NCI-H1092 treated with DMSO at 0.1 percent for 48 hours (cell line): ENCODE measurements around the gene NUP210L.

Experiments
- DNase-seq: peaks from one replicate; lab custom pipeline; 2025; lab: John Stamatoyannopoulos, UW

NUP210L gene

DNA sequence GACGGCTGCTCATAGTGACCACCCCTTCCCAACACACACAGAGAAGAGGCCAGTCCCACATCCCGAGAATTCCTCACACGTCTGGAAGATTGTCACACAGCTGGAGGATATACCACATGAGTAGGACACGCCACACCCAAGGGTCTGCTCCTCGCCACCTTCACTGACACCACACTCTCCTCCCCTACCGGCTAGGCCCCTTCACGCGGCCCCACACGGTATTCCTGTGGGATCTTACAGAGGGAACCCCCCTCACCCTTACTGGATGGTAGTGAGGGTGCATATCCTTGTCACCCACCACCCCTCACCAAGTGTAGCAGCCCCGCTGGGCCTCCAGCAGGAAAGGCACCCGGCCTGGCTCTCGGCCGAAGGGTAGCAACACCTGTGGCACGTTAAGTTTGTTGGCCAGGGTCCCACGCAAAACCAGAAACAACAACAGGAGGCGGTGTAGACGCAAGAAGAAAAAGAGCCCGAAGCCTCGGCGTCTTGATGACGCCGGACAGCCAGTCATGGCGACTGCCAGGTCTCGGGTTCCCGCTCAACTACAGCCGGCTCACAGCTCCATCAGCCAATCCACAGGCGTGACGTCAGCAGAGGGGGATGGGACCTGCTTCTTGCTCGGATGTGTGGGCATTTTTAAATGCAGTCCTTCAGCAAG, at the start of gene NUP210L:
Gene NUP210L, minus strand, starts transcription at position 540 of the 658 bp plus-strand sequence.
- DNase-seq = no peak

DNA sequence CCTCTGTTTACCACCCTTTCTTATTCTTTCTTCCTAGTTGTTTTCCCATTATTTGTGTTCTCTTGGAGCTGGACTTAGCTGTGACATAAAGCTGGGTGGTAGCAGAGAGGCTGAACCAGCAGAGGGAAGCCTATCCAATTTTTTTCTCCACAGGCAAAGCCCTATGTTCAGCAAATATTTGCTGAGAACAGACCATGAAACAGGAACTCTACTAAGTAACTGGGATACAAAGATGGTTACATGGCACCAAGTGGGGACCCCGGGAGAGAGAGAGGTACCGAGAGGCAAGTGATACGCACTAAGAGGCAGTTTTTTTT, 44.6 kb upstream of the NUP210L start:
- DNase-seq = no peak

DNA sequence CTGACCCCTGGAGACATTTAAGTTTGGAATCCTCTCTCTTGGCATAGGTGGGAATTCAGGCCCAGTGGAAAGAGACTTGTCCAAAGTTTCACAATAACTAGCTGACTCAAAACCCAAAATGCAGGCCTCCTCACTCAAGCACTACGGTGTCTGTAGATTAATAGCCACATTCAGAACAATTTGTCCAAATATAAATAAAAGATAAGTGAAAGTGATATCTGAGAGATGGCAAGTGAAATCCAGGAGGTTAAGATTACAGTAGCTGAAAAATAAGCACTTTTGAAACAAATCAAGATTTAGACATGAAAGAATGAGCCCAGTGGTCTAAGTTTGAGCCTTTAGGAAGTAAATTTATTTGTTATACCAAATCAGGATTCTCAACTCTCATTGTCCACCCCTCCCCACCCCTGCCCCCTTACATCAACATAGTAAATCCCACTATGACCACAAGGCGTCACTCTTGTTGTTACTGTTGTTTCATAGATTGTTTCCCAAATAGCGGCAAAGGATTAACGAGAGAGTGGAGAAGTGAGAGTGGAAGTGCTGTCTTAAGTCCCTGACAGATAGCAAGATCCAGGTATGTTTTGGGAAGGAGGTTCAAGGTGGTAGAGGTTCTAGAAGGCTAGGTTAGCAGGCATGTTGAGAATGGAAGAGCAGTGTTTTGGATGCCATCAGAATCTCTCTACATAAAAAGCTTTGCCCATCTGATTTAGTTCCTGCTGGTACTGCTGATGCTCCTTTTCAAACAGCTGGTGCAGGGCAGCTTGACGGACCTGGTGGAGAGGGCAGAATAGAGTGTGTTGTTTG, 44.1 kb upstream of the NUP210L start:
- peak; percentile 62 for DNase-seq

DNA sequence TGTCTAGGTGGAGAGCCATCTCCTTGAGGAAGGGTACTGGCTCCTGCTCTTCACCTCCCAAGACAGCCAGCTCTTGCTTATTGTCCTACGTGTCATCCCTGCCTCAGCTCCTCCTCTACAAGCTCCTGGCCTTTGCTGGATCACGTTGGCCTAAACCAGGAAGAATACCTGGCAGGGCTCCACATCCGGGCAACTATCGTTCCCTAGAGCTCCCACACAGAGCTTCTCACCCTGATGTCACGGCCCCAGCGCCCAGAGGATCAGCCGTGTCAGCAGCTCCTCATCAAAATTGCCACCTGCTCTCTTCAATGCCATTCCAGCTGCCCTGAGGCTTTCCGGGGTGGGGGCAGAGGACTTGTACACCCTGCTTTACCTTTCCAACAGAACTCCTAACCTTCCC, 38.9 kb upstream of the NUP210L start:
- DNase-seq = peak; percentile 26

DNA sequence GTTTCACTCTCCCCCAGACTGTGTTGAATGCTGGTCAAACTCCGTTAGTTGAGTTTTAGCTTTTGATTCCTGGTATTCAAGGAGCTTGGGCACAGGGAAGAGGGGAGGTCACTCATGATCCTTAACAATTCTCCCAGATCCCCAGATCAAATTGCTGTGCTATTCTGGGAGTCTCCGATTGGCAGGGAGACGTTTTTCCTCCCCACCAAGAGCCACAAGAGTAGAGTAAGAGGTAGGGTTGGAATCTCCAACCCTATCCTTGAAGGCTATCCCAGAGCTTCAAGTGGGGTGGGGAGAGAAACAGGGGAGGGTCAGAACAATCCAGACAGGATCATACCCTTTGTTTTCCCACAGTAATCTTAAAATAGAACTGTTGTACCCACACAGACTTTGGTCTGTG, 37.6 kb upstream of the NUP210L start:
- no peak for DNase-seq

DNA sequence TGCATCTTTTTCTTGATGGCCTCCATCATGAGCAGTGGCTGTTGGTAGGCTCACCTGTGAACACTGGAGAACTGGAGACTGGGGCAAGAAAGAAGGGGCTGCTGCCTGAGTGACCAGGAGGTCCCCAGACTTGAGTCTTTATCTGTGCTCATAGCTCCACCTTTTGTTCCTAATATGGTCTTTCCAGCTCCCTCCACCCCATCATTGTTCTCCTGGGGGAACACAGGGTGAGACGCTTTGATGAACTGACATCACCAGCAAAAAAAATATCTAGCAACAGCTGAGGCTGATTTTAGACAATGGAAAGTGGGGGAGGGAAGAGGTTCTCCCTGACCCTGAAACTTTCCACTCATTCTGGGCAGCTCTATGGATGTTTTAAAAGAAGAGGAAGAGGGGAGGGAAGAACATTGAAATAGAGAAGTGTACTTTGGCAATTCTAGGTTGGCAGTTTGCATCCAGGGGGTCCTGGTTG, 37.2 kb upstream of the NUP210L start, which contains the start of gene TPM3:
Gene TPM3, minus strand, starts transcription at position 111 of the 472 bp plus-strand sequence. Its CDS starts 82 bp downstream, at position 29.
- DNase-seq = no peak

DNA sequence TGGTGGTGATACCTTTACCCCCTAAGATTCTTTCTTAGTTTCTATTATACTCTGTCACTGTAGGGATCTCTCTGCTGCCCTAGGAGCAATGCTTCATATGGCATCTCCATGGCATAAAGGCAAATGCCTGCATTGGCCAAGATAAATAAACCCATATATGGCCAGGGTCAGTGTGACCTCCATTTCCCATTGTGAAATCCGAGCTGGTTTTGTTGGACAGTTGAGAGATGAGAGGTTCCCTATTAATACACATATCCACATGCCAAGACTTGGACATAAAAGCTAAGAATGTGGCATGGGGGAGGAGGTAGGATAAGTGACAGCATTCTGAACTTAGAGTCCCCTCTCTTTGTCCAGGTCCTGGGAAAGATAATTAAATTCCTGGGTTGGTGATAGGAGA, 35.7 kb upstream of the NUP210L start:
- DNase-seq = no peak

DNA sequence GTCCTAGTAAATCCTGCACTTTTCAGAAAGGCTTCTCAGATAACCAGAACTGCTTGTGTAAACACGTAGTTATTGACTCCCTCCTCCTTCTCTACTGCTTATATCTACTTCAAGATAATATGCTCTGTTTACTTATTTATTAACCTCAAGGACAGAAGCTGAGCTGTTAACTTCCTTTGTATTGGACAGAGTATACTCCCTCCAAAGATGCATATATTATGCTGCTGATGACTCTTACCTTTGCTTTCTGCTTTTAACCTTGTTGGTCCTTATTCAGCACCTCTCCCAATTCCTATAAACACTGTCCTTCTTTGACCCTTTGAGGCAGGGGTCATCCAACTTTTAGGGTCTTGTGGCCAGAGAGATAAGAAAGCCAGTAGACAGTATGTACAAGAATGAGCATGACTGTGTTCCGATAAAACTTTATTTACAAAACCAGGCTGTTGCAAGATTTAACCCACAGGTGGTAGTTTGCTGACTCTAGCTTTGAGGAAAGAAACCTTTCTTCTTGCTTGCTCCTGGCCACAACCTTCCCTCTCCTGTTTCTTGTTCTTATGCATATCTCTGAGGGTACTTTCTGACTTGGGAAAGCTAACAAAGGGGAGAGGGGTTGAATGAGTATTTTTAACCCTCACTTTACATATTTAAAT, 32.1 kb upstream of the NUP210L start:
- peak; percentile 10 for DNase-seq

DNA sequence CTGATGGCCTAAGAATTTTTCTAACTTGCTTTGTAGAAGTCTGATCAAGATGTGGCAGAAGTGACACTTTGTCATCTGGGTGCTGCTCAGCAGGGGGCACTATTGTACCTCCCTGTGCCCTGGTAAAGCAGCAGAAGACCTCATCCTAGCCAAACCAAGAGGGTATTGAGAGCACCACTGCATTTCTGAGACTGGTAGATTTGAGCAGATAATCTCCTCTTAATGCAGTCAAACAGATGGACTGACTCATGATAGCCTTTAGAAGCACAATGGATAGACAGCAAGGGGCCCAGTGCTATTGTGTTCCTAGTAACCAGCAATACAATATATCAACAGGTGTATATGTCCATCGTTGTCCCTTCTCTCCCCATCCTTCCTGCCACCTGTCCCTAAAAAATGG, 31.3 kb upstream of the NUP210L start:
- peak; percentile 75 for DNase-seq

DNA sequence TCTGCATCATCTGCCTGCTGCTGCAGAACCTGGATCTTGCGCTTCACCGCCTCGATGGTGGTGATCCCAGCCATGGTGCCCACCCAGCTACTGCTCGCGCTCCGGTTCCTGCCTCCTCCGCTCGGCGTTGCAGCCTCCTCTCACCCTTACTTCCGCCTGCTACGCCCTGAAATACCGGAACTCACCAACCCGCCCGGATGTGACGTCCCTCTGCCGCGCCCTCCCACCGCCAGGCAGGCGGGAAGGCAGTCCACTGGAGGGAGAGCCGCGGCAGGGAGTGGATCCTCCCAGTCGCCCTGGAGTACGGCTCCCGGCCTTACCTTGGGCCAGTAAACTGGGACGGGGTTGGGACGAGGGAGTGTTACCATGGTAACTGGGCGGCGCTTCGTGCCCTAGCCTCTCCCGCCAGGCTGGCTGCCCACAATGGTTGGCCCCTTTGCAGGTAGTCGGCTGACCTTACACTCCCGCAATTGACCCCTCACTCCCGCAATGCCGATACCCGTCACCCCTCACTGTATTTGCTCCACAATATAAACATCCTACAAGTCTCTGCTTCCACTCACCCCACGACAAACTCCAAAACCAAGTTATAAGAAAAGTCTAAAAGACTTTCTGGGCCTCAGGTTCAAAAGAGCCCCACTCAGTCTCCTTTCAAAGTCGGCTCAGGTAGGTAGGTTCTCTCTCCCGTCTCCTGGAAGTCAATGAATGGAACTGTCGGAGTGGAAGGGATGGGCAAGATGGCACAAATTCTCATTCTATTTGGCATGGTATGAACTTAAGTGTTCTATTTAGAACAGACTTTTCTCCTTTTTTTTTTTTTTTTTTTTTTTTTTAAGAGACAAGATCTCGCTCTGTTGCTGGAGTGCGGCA, 28.4 kb upstream of the NUP210L start:
- peak; percentile 99 for DNase-seq

DNA sequence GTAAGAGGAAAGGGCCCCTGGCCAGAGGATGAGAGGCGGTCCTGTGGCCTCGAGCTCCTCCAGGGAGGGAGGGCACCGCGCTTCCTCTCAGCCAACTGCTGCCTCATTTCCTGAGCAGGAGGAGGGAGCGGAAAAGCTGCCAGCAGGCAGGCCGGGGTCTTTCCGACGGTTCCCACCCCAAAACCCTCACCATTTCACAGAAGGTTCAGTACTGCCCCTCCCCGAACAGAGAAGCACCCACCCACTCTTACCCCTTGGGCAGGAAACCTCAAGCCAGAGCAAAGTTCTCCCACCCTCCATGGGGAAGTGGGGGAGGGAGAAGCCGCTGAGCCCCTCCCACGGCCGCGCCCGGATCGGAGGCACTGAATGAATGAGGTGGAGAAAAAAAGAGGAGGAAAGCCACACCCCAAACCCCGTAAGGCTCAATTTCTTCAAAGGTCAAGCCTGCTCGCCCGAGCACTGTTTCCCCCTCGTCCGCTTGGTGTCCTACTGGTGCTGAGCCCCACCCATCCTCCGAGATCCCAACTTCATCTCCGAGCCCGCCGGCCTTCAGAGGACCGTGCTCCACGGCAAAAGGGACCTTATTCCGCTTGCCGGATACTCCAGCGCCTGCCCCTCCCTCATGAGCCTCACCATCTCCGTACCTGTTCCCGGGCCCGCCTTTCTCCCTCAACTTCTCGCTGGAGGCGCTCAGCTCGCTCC, 27.6 kb upstream of the NUP210L start:
- peak; percentile 35 for DNase-seq

DNA sequence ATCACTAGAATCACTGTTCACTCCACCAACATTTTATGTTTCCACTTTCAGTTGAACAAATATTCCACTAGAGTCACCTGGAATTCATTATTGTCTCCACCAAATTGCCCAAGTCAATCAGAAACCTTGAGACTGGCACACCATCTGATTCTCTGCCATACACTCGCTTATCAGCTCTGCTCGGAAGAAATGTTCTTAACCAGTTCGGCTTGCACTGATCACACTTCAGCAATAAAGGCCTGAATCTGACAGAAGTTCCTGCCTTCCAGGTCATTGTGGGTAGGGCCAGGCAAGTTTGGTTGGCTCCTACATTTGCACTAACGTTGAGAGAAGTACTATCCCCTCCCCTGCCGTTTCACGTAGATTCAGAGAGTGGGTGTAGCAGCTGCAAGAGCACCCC, 27.1 kb upstream of the NUP210L start:
- no peak for DNase-seq

DNA sequence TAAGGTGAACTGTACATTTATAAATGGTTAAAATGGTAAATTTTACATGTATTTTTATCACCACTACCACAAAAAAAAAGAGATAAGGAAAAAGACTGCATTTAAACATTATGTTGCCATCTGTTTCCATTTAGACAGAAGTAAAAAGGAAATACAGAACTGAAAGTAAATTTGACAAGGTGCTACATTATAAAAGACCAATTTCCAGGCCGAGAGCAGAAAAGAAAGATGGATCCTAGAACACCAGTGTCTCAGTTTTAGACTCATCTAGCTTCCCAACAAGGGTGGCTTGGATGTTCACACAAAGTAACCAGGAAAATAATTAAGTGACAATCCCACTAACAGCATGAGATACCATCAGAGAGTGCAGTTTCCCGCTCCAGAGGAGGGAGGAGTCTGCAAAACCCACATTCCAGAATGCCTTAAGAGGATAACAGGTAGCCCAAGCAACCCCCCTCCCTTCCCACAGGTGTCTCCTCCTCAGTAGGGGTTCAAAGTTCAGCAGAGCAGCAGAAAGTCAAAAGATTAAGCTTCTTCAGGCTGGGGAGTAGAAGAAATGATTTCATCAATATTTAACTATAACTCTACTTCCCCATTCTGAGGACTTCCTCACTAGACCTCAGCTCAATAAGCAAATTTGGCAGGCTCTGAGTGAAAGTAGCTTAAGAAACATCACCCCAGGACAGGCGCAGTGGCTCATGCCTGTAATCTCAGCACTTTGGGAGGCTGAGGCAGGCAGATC, 25.2 kb upstream of the NUP210L start:
- DNase-seq = no peak

DNA sequence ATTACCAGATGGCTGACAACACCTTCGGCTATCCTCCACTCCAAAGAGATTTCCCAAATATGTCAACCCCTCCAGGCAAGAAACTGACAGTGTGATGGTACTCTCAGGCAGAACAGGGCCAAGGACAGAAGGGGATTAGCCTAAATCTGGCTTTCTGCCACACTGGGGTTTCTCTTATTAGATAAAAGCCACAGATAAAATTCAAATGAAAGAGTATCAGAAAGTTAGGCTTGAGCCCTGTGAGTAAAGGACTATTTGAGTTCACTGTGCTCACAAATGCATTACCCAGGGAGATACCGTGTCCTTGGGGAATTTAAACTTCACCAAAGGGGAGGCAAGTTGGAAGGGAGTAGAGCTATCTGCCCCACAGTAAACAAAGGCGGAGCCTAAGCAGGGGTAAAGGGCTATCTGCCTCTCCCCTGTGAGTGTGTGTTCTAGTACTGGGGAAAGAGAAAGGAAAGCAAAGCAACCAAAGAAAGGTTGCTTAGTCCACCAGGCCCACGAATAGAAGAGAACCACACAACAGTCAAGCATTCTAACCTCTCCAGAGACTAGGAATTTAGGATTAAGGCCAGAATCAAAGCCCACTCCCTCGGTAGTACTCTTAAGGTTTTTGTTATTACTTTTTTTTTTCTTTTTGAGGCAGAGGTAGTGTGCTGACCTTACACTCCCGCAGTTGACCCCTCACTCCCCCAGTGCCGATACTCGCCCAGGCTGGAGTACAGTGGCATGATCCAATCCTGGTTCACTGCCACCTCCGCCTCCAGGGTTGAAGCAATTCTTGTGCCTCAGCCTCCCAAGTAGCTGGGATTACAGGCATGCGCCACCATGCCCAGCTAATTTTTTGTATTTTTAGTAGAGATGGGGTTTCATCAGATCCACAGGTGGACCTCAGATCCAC, 24.3 kb upstream of the NUP210L start:
- DNase-seq = no peak

DNA sequence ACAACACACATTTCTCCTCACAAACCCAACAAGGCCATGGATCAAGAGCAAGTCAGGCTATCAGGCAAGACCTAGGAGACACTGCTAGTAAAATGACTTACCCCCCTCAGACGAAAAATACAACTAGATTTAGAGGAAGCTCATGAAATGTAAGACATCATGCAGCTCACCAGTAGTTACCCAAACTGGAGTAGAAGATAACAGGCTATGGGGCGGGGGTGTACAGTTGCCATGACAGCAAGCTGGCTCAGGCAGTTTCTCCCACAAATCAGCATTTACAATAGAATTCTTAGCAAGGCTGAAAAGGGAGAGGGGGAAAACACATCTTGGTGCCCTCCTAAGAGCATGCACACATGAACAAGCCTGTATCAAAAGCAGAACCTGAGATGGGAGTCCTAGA, 23.1 kb upstream of the NUP210L start:
- DNase-seq = no peak

DNA sequence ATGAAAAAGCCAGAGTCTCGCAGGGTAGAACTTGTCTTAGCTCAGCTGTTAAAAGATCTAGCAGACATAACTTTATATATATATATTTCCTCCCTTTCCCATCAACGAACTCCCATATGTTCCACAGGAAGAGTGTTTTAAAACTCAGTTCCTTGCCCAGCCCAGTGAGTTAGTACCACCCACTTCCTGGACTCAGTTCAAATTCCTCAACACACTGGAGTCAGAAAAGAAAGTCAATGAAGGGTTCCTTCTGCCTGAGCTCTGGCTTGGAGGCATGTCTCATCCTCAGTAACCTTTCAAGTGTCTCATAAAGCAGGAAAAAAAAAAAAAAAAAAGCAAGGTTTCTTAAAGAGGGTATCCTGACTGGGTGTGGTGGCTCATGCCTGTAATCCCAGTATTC, 21.5 kb upstream of the NUP210L start:
- no peak for DNase-seq

DNA sequence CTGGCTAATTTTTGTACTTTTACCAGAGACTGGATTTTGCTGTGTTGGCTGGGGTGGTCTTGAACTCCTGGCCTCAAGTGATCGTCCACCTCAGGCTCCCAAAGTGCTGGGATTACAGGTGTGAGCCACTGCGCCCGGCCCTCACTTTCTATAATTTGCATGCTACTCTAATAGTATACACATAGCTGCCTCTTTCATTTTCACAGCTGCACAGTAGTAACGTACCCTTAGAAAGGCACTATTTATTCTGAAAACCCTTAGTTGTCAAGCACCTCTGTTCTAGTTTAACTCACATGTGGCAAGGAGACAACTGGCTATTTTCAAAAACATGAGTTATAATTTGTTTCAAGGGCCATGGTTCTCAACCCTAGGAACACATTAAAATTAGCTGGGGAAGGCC, 19.8 kb upstream of the NUP210L start:
- DNase-seq = no peak

DNA sequence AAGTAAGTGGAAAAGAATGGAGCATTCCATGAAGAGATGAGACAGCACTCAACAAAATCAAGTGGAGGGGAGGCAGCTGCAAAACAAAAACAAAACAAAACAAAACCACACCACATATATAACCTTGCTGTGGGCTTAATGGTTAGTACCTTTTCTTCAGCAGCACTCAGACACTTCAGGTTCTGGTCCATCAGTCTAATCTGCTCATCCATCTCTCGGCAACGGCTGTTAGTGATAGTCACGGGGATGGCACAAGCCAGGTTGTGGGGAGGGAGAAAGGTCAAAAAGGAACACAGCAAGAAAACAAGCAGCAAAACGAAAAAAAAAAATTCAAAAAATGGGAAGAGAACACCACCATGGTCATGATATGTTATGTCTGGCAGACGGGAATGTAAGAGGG, 17.0 kb upstream of the NUP210L start:
- no peak for DNase-seq

DNA sequence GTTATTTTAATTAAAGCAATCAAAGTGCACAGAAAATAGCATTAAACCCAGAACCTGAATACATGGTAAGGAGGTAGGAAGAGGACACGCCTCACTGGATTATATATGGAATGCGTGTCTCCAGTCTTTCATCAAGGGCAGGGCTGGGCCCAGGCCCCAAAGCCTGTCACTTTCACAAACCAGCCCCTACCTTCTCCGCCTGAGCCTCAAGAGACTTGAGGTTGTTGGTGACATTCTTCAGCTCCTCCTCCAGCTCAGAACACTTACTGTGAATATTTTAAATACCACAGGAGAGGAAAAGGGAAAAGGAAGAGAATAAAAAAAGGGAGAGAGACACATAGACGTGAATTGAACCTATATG, 16.3 kb upstream of the NUP210L start:
- DNase-seq = no peak
